Measurements from ENCODE around the gene PPM1N. TPM values are rescaled to one million over a fixed set of nuclear protein-coding genes. Genes with fewer than 3 reads are reported as not detected.

The PPM1N gene
- total RNA-seq, 2 experiments from 2014 or later: 2.8 to 3.1 TPM

GRCh38 chr19:45489216-45489855 lies 8.9 kb upstream of the PPM1N start:
- Mint-ChIP-seq H3K4me3 (no peak overlapping the region), H3K36me3 (ENCODE audit: low read depth) (no peaks in the 10 kb centered on the region), H3K4me1 (peaks cover 23% of the 10 kb centered on the region), H3K27me3 (peaks cover 12% of the 10 kb centered on the region), H3K27ac (no peak overlapping the region), H3K9me3 (ENCODE audit: low read depth) (no peaks in the 10 kb centered on the region)
- no peak for DNase-seq
- intact Hi-C loops (cut with DNase I, micrococcal nuclease): no loop called here
- ChIA-PET POLR2A (no interaction called here), CTCF (interaction anchor here (0.7 to 1.8 kb wide), 5 partner anchors 11 to 115 kb away, joined by 3 to 6 read pairs (median 3); no protein-coding TSS in a partner anchor)
- no peak for ATAC-seq

- CTCF ChIA-PET: interaction anchor here (2.0 kb wide), 1 partner anchor 12 kb away, joined by 5 read pairs; no protein-coding TSS in a partner anchor
- no peak overlapping the region for H3K4me3 Mint-ChIP-seq
- intact Hi-C loops (cut with DNase I, micrococcal nuclease): no loop called here
- no peak overlapping the region for H3K27ac Mint-ChIP-seq
- H3K27me3 Mint-ChIP-seq: peaks cover 20% of the 10 kb centered on the region
- H3K9me3 Mint-ChIP-seq (ENCODE audit: low read depth): no peaks in the 10 kb centered on the region
- ATAC-seq (no peak), DNase-seq (no peak)
- peaks cover 21% of the 10 kb centered on the region for H3K4me1 Mint-ChIP-seq
- no peaks in the 10 kb centered on the region for H3K36me3 Mint-ChIP-seq (ENCODE audit: low read depth)
- POLR2A ChIA-PET: no interaction called here
Measured at GRCh38 chr19:45492137-45492626, 6.1 kb upstream of the PPM1N start.

GRCh38 chr19:45492627-45493470 lies 5.4 kb upstream of the PPM1N start:
- DNase-seq (peak; percentile 39), ATAC-seq (no peak)
- H3K4me1 Mint-ChIP-seq: peaks cover 27% of the 10 kb centered on the region
- H3K27me3 Mint-ChIP-seq: peaks cover 21% of the 10 kb centered on the region
- ChIA-PET CTCF (no interaction called here), POLR2A (no interaction called here)
- H3K36me3 Mint-ChIP-seq (ENCODE audit: low read depth): no peaks in the 10 kb centered on the region
- H3K27ac Mint-ChIP-seq: no peak overlapping the region
- H3K9me3 Mint-ChIP-seq (ENCODE audit: low read depth): no peaks in the 10 kb centered on the region
- intact Hi-C loops (cut with DNase I, micrococcal nuclease): loop anchor here in 1 of 2 experiments (1.0 kb wide), 1 partner anchor 65 kb away; no protein-coding TSS in a partner anchor
- H3K4me3 Mint-ChIP-seq: peak overlapping the region; percentile 31

- Mint-ChIP-seq H3K36me3 (ENCODE audit: low read depth) (no peaks in the 10 kb centered on the region), H3K27ac (no peak overlapping the region), H3K27me3 (peaks cover 28% of the 10 kb centered on the region), H3K4me1 (peaks cover 36% of the 10 kb centered on the region), H3K9me3 (ENCODE audit: low read depth) (no peaks in the 10 kb centered on the region), H3K4me3 (no peak overlapping the region)
- ATAC-seq: no peak
- CTCF ChIA-PET: interaction anchor here (0.7 to 4.6 kb wide), 9 partner anchors 9 to 1022 kb away, joined by 3 to 33 read pairs (median 6); no protein-coding TSS in a partner anchor
- intact Hi-C loops (cut with DNase I, micrococcal nuclease): no loop called here
- POLR2A ChIA-PET: interaction anchor here (0.6 kb wide), 1 partner anchor 25 kb away, joined by 3 read pairs; no protein-coding TSS in a partner anchor
- DNase-seq: no peak
Measured at GRCh38 chr19:45494261-45494916, 3.9 kb upstream of the PPM1N start.

- H3K4me1 Mint-ChIP-seq: peaks cover 40% of the 10 kb centered on the region
- H3K27me3 Mint-ChIP-seq: peaks cover 31% of the 10 kb centered on the region
- ChIA-PET POLR2A (interaction anchor here (0.6 kb wide), 1 partner anchor 26 kb away, joined by 3 read pairs; no protein-coding TSS in a partner anchor), CTCF (interaction anchor here (0.5 to 4.6 kb wide), 11 partner anchors 9 to 183 kb away, joined by 3 to 33 read pairs (median 4); no protein-coding TSS in a partner anchor)
- intact Hi-C loops (cut with DNase I, micrococcal nuclease): loop anchor here in 1 of 2 experiments (5.0 kb wide), 1 partner anchor 403 kb away; the partner anchor contains the start of gene PPP1R37
- no peak for ATAC-seq
- peak overlapping the region; percentile 6 for H3K4me3 Mint-ChIP-seq
- no peak overlapping the region for H3K27ac Mint-ChIP-seq
- H3K9me3 Mint-ChIP-seq (ENCODE audit: low read depth): no peaks in the 10 kb centered on the region
- peaks cover 2% of the 10 kb centered on the region for H3K36me3 Mint-ChIP-seq (ENCODE audit: low read depth)
- no peak for DNase-seq
Measured at GRCh38 chr19:45495178-45495577, 3.1 kb upstream of the PPM1N start.

GRCh38 chr19:45496349-45496953 lies 1.8 kb upstream of the PPM1N start:
- POLR2A ChIA-PET: interaction anchor here (1.0 to 1.1 kb wide), 2 partner anchors 11 to 17 kb away, joined by 3 read pairs; no protein-coding TSS in a partner anchor
- peaks cover 43% of the 10 kb centered on the region for H3K4me1 Mint-ChIP-seq

GRCh38 chr19:45497791-45498190 lies 452 bp upstream of the PPM1N start:
- ATAC-seq (no peak), DNase-seq (peak; percentile 34)
- ChIA-PET POLR2A (interaction anchor here (0.6 kb wide), 1 partner anchor 100 kb away, joined by 4 read pairs; no protein-coding TSS in a partner anchor), CTCF (interaction anchor here (0.6 to 4.6 kb wide), 4 partner anchors 12 to 320 kb away, joined by 3 to 33 read pairs (median 8); partner anchors contain the start of gene TRAPPC6A)
- Mint-ChIP-seq H3K9me3 (ENCODE audit: low read depth) (no peaks in the 10 kb centered on the region), H3K36me3 (ENCODE audit: low read depth) (peaks cover 2% of the 10 kb centered on the region), H3K4me3 (peak overlapping the region; percentile 63), H3K27me3 (peaks cover 23% of the 10 kb centered on the region), H3K4me1 (peaks cover 43% of the 10 kb centered on the region), H3K27ac (no peak overlapping the region)
- intact Hi-C loops (cut with DNase I, micrococcal nuclease): loop anchor here (1.0 to 5.0 kb wide), 10 partner anchors 9 to 405 kb away; partner anchors contain the start of genes OPA3 (in 2 of the 2), POLR1G (in 1 of the 2), PPP1R37 (in 1 of the 2) and QPCTL (in 1 of the 2)

More at GRCh38 chr19:45496349-45496953, 1.8 kb upstream of the PPM1N start:
- ATAC-seq (peak; percentile 1), DNase-seq (peak; percentile 74)
- no peak overlapping the region for H3K27ac Mint-ChIP-seq
- H3K9me3 Mint-ChIP-seq (ENCODE audit: low read depth): no peaks in the 10 kb centered on the region
- H3K36me3 Mint-ChIP-seq (ENCODE audit: low read depth): peaks cover 2% of the 10 kb centered on the region
- intact Hi-C loops (cut with DNase I, micrococcal nuclease): loop anchor here (2.0 to 5.0 kb wide), 3 partner anchors 88 to 404 kb away; partner anchors contain the start of genes OPA3 (in 1 of the 2) and PPP1R37 (in 1 of the 2)
- peak overlapping the region; percentile 6 for H3K4me3 Mint-ChIP-seq
- H3K27me3 Mint-ChIP-seq: peaks cover 31% of the 10 kb centered on the region
- CTCF ChIA-PET: interaction anchor here (0.9 to 4.6 kb wide), 7 partner anchors 9 to 181 kb away, joined by 3 to 33 read pairs (median 4); no protein-coding TSS in a partner anchor

- POLR2A ChIA-PET: interaction anchor here (0.6 to 1.3 kb wide), 3 partner anchors 14 to 322 kb away, joined by 3 to 4 read pairs (median 3); partner anchors contain the start of gene TRAPPC6A
- DNase-seq (peak; percentile 85), ATAC-seq (peak; percentile 60)
- peaks cover 2% of the 10 kb centered on the region for H3K36me3 Mint-ChIP-seq (ENCODE audit: low read depth)
- CTCF ChIA-PET: interaction anchor here (0.6 to 2.9 kb wide), 8 partner anchors 9 to 194 kb away, joined by 3 to 14 read pairs (median 4); partner anchors contain the start of gene QPCTL
- H3K4me3 Mint-ChIP-seq: peak overlapping the region; percentile 10
- H3K9me3 Mint-ChIP-seq (ENCODE audit: low read depth): no peaks in the 10 kb centered on the region
- intact Hi-C loops (cut with DNase I, micrococcal nuclease): loop anchor here in 1 of 2 experiments (2.0 to 5.0 kb wide), 2 partner anchors 59 to 407 kb away; partner anchors contain the start of gene PPP1R37
- H3K4me1 Mint-ChIP-seq: peaks cover 33% of the 10 kb centered on the region
- H3K27ac Mint-ChIP-seq: peak overlapping the region; percentile 37
- H3K27me3 Mint-ChIP-seq: peaks cover 21% of the 10 kb centered on the region
Measured at GRCh38 chr19:45499196-45500180, 1.2 kb downstream of the PPM1N start.

GRCh38 chr19:45500918-45501729 lies 2.9 kb downstream of the PPM1N start:
- Mint-ChIP-seq H3K36me3 (ENCODE audit: low read depth) (peaks cover 2% of the 10 kb centered on the region), H3K4me3 (no peak overlapping the region), H3K27me3 (peaks cover 14% of the 10 kb centered on the region), H3K9me3 (ENCODE audit: low read depth) (no peaks in the 10 kb centered on the region), H3K4me1 (peaks cover 40% of the 10 kb centered on the region), H3K27ac (no peak overlapping the region)
- intact Hi-C loops (cut with DNase I, micrococcal nuclease): no loop called here
- no peak for DNase-seq
- ChIA-PET POLR2A (no interaction called here), CTCF (interaction anchor here (0.7 to 1.0 kb wide), 2 partner anchors 16 to 60 kb away, joined by 3 to 4 read pairs; no protein-coding TSS in a partner anchor)
- ATAC-seq: no peak
